Raji (cell line): ENCODE data around the gene IFNA2.

Experiments
- POLR2A ChIP-seq: IDR thresholded peaks from 2 replicates; pipeline ENCODE4 v1.6.1; 2011; ENCODE audit warnings: low read depth, low read length, control low read depth; ENCODE audit not compliant: insufficient read depth

IFNA2 gene

GRCh38 chr9:21398955-21399489 lies 13.8 kb upstream of the IFNA2 start:
- no peak for TF ChIP-seq POLR2A

- no peak for TF ChIP-seq POLR2A
Measured at GRCh38 chr9:21395778-21396717, 10.8 kb upstream of the IFNA2 start.

- no peak for TF ChIP-seq POLR2A
Measured at GRCh38 chr9:21392270-21392669, 7.1 kb upstream of the IFNA2 start.

GRCh38 chr9:21383627-21384026 lies 1.6 kb downstream of the IFNA2 start:
- TF ChIP-seq POLR2A = no peak

- TF ChIP-seq POLR2A = no peak
Measured at GRCh38 chr9:21381448-21382339, 3.5 kb downstream of the IFNA2 start.

- no peak for TF ChIP-seq POLR2A
Measured at GRCh38 chr9:21367957-21368356, 17.2 kb downstream of the IFNA2 start, which contains the start of gene IFNA13. Gene IFNA13, minus strand, starts transcription at chr9:21368057. Its CDS starts 47 bp downstream, at chr9:21368010.

- TF ChIP-seq POLR2A = no peak
Measured at GRCh38 chr9:21362287-21362686, 22.9 kb downstream of the IFNA2 start.

GRCh38 chr9:21357479-21358460 lies 27.4 kb downstream of the IFNA2 start:
- no peak for TF ChIP-seq POLR2A

- no peak for TF ChIP-seq POLR2A
Measured at GRCh38 chr9:21350787-21351186, 34.4 kb downstream of the IFNA2 start, which contains the start of gene IFNA6. Gene IFNA6, minus strand, starts transcription at chr9:21350887. Its CDS starts 0 bp downstream, at chr9:21350887.

GRCh38 chr9:21348430-21348970 lies 36.7 kb downstream of the IFNA2 start:
- no peak for TF ChIP-seq POLR2A

GRCh38 chr9:21340735-21341134 lies 44.5 kb downstream of the IFNA2 start:
- TF ChIP-seq POLR2A = no peak

GRCh38 chr9:21336457-21336856 lies 48.7 kb downstream of the IFNA2 start:
- TF ChIP-seq POLR2A = no peak

GRCh38 chr9:21334701-21335632 lies 50.2 kb downstream of the IFNA2 start, which contains the start of gene KLHL9:
Gene KLHL9, minus strand, starts transcription at chr9:21335404. Its CDS starts 545 bp downstream, at chr9:21334859.
- peak; percentile 50 for TF ChIP-seq POLR2A
